Measurements from ENCODE around the gene NBEAL1.
"Not testable (repeated sequence)": the region's sequence is repeated elsewhere in the genome, so short reads cannot be mapped to it uniquely, and the experiment has no call there.

The NBEAL1 gene

DNA sequence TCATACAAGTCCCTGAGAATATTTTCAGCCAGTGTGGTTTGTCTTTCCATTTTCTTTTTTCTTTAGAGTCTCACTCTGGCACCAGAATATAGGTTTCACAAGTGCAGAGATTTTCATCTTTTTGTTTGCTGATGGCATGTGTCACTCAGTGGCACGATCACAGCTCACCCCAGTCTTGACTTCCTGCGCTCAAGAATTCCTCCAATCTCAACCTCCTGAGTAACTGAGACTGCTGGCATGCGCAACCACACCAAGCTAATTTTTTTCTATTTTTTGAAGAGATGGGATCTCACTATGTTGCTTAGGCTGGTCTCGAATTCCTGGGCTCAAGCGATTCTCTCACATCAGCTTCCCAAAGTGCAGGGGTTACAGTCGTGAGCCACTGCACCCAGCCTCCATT, 23.9 kb downstream of the NBEAL1 start:
- DNase-seq (ENCODE audit: low read depth, low spot score): no peak

GRCh38 chr2:203039211-203039610, 24.5 kb downstream of the NBEAL1 start:
- DNase-seq (ENCODE audit: low read depth, low spot score): not testable (repeated sequence)

GRCh38 chr2:203040966-203041521, 26.4 kb downstream of the NBEAL1 start:
- no peak for DNase-seq (ENCODE audit: low read depth, low spot score)

DNA sequence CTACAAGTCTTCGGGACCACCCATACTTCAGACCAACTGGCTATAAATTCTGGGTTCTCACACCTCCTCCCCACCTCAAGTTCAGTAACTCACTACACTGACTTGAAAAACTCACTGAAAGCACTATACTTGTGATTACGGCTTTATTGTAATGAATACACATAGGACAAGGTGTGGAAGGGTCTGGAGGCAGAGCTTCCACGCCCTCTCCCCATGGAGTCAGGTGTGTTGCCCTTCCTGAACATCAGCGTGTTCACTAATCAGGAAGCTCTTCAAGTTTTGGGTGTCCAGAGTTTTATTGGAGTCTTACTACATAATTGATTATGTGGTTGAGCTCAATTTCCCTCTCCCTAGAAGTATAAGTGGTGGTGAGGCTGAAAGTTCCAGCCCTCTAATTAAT, 27.5 kb downstream of the NBEAL1 start:
- no peak for DNase-seq (ENCODE audit: low read depth, low spot score)

- DNase-seq (ENCODE audit: low read depth, low spot score): no peak
Observed at GRCh38 chr2:203043226-203043625, 28.6 kb downstream of the NBEAL1 start.

DNA sequence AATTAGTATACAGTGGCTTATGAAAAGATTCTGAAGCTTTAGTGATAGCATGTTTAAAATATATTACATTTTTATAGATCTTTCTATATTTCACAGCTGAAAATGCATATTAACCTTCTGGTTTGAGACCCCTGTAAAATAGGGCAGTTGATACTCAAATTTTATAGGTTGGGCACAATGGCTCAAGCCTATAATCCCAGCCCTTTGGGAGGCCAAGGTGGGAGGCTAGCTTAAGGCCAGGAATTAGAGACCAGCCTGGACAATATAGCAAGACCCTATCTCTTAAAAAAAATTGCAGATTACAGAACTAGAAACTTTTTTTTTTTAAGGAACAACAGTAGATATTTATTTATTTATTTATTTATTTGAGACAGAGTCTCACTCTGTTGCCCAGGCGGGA, 31.2 kb downstream of the NBEAL1 start:
- no peak for DNase-seq (ENCODE audit: low read depth, low spot score)

DNA sequence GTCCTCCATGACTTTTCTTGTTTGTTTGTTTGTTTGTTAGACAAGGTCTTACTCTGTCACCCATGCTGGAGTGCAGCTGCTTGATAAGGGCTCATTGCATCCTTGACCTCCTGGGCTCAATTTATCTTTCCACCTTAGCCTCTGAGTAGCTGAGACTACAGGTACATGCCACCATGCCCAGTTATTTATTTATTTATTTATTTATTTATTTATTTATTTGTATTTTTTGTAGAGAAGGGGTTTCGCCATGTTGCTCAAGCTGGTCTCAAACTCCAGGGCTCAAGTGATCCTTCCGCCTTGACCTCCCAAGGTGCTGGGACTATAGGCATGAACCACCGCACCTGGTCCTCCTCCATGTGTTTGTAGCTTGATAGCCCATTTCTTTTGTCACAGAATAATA, 37.9 kb downstream of the NBEAL1 start:
- no peak for DNase-seq (ENCODE audit: low read depth, low spot score)

GRCh38 chr2:203059567-203060240, 45.0 kb downstream of the NBEAL1 start:
- DNase-seq (ENCODE audit: low read depth, low spot score): no peak

DNA sequence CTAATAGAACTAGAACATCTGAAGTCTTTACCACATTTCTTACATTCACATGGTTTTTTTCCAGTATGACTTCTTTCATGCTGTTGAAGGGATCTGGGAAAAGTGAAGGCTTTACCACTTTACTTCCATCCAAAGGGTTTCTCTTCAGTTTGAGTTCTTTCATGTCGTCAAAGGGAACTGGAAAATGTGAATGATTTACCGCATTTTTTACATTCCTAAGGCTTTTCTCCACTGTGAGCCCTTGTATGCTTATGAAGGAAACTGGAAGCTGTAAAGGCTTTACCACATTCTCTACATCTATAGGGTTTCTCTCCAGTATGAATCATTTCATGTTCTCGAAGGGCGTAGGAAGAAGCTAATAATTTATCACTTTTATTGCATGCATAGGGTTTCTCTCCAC, 46.7 kb downstream of the NBEAL1 start:
- no peak for DNase-seq (ENCODE audit: low read depth, low spot score)

- no peak for DNase-seq (ENCODE audit: low read depth, low spot score)
Observed at GRCh38 chr2:203062126-203062525, 47.5 kb downstream of the NBEAL1 start.

GRCh38 chr2:203066519-203067091, 51.9 kb downstream of the NBEAL1 start:
- not testable (repeated sequence) for DNase-seq (ENCODE audit: low read depth, low spot score)

- no peak for DNase-seq (ENCODE audit: low read depth, low spot score)
Observed at GRCh38 chr2:203070701-203071100, 56.0 kb downstream of the NBEAL1 start.

- DNase-seq (ENCODE audit: low read depth, low spot score): no peak
Observed at GRCh38 chr2:203071148-203071547, 56.5 kb downstream of the NBEAL1 start.

DNA sequence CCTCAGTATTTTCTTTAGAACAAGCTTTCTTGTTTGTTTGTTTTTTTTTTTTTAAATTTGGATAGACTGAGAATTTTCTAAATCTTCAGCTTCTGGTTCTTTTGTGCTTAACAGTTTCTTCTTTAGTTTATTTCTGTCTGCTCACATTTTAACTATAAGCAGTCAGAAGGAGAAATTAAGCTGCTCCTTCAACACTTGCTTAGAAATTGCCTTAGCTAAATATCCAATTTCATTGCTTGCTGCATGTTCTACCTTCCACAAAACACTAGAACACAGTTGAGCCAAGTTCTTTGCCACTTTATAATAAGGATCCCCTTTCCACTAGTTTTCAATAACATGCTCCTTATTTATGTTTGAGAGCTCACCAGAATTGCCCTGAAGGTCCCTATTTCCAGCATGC, 57.7 kb downstream of the NBEAL1 start:
- no peak for DNase-seq (ENCODE audit: low read depth, low spot score)

- DNase-seq (ENCODE audit: low read depth, low spot score): no peak
Observed at GRCh38 chr2:203077451-203077850, 62.8 kb downstream of the NBEAL1 start.

DNA sequence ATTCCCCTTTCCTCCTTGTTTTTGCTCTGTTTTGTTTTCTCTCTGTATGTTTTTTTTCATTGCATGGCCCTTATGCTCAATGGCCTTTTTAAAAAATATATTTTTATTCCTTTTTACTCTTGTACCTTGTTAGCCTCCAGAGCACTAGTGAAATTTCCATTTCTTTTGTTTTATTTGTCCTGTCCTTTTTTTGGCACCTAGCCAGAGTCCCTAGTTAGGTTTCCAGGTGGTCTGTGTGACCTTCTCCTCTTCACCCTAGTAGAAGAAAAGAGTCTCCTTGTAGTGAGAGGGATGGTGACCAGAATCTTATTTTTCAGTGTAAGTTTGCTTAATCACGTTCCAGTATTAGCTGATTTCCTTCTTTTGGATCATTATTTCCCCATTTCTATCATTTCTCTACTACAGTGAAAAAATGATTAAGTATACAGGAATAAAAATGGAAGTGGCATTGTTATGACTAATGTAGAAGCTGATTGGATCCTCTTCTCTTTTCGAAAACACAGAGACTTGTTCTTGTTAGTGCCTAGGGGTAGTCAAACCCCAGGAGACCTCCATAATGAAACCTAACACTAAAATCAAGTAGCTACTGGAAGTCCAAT, 65.9 kb downstream of the NBEAL1 start:
- no peak for DNase-seq (ENCODE audit: low read depth, low spot score)

- no peak for DNase-seq (ENCODE audit: low read depth, low spot score)
Observed at GRCh38 chr2:203083328-203083727, 68.7 kb downstream of the NBEAL1 start.

- DNase-seq (ENCODE audit: low read depth, low spot score): not testable (repeated sequence)
Observed at GRCh38 chr2:203086381-203086780, 71.7 kb downstream of the NBEAL1 start.

GRCh38 chr2:203090721-203091120, 76.0 kb downstream of the NBEAL1 start:
- not testable (repeated sequence) for DNase-seq (ENCODE audit: low read depth, low spot score)

DNA sequence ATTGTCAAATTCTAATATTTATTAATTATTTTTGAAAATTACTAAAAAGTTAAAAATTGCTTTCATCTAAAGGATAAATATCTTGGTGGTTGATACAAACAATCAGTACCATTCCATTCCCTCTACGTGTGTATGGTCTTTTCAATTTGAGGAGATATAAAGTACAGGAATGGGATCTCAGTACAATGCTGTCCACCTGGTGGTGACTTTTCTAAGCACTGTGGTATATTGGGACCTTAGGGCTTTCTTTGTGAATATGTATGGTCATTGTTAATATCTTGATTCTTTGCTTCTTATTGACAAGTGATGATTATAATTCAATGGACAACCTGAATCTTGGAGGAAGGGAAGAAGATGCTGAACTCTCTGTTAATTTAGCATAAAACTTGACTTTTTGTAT, 83.1 kb downstream of the NBEAL1 start:
- DNase-seq (ENCODE audit: low read depth, low spot score): no peak

DNA sequence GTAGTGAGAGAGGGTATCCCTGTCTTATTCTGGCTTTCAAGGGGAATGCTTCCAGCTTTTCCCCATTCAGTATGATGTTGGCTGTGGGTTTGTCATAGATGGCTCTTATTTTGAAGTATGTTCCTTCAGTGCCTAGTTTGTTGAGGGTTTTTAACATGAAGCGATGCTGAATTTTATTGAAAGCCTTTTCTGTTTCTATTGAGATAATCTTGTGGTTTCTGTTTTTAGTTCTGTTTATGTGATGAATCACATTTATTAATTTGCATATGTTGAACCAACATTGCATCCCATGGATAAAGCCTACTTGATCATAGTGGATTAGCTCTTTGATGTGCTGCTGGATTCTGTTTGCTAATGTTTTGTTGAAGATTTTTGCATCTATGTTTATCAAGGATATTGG, 87.7 kb downstream of the NBEAL1 start:
- not testable (repeated sequence) for DNase-seq (ENCODE audit: low read depth, low spot score)

DNA sequence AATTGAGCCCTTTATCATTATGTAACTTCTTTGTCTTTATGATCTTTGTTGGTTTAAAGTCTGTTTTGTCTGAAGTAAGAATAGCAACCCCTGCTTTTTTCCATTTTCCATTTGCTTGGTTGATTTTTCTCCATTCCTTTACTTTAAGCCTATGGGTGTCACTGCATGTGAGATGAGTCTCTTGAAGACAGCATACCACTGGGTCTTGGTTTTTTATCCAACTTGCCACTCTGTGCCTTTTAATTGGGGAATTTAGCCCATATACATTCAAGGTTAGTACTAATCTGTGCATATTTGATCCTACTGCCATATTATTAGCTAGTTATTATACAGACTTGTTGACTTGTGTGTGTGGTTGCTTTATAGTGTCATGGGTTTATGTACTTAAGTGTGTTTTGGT, 89.6 kb downstream of the NBEAL1 start:
- no peak for DNase-seq (ENCODE audit: low read depth, low spot score)

GRCh38 chr2:203105996-203106395, 91.3 kb downstream of the NBEAL1 start:
- no peak for DNase-seq (ENCODE audit: low read depth, low spot score)

All from smooth muscle cell of the brain vasculature (primary cell).